ENCODE results near the gene MMAA. TPM values are rescaled to one million over a fixed set of nuclear protein-coding genes. Genes with fewer than 3 reads are reported as not detected.
"Not testable (repeated sequence)": the region's sequence is repeated elsewhere in the genome, so short reads cannot be mapped to it uniquely, and the experiment has no call there.

The MMAA gene
- 1.5 and 1.8 TPM in 2 replicates for total RNA-seq

GRCh38 chr4:145618932-145619638 lies at the start of gene MMAA:
Gene MMAA, plus strand, starts transcription at chr4:145619385. Its CDS starts 19,755 bp downstream, at chr4:145639140.
- DNase-seq (ENCODE audit: low read depth in 2 of 2), result peak; percentile 83 to 92

DNA sequence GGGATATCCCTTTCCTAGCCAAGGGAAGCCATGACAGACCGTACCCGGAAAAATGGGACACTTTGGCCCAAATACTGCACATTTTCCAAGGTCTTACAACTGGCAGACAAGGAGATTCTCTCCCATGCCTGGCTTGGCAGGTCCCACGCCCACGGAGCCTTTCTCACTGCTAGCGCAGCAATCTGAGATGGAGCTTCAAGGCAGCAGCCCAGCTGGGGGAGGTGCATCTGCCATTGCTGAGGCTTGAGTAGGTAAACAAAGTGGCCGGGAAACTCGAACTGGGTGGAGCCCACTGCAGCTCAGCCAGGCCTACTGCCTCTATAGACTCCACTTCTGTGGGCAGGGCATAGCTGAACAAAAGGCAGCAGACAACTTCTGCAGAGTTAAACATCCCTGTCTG lies 44.6 kb upstream of the MMAA start:
- DNase-seq (ENCODE audit: low read depth in 2 of 2), result not testable (repeated sequence)

DNA sequence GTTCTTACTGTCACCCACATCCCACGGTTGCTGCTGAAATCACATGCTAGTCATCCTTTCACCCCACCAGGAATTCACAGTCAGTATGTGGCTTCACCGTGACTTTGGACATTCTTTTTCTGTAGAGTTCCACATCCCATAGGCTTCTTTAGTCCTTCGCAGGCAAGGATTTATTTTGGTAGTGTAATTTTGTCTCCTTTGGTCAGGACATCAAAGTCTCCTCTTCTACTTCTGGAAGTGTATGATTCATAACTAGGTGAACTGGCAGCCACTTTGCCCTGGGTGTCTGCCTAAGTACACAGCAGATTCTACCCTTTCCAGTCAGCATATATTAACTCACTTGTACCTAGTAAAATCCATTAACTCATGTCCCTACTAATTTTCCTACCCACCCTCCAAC lies 38.3 kb upstream of the MMAA start:
- DNase-seq (ENCODE audit: low read depth in 2 of 2), result no peak

DNA sequence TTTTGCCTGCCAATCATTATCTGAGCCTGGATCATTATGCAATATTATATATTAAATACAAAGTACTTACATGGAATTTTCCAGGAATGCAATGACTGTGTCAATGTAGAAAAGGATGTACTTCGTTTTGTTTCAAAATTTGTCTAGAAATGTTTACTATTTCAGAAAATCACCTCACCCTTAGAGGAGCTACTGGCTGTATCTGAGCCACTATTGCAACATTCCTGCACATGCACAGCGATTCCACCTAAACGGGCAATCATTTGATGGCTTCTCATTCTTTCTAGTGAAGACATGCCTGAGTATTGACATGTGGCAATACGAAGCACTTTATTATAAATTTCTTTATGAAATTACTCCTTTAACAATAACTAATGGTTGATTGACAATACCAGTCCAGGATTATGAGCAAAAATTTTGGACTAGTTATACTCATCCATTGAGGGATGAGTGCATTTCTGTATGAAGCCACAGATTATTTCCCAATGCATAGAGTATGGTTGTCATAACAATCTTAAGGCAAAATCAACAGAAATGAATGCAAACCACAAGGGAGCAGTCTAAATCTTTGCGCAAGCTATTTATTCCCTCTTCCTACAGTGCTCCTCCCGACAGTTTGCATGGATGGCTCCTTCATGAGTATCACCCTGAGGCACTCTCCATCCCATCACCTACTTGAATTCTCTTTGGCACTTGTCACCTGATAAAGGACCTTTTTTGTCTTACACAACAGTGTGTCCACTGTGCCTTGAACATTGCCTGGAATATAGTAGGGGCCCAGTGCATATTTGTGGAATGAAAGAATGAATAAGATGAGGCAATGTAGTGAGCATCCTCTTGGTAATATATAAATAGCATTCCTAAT lies 35.8 kb upstream of the MMAA start:
- DNase-seq (ENCODE audit: low read depth in 2 of 2), result no peak

DNA sequence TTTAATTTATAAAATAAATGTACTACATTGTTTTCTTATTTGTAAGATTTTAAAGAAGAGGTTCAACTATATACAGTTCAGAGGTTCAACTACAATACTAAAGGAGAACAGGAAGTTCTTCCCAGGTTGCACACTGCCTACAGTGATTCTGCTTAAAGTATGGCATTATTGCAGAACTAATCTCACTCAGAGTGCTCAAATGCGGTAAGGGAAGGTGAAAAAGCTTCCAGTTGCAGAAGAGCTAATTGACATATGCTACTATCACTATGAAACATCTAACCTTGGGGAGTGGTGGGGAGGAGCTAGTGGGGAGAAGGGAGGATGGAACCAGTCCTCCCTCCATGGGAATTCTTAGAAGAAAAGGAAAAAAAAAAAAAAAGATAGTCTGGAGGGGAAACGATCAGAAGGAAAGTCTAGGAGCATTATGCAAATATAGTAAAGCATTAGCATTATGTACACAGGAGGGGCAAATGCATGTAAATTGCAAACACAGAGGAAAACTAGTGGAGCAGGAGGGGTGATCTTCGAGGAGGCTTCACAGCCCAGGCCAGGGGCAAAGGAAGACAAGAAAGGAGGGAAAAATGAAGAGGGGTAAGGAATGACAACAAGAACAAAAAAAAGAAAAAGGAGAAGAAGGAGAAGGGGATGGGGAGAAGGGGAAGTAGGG lies 32.0 kb upstream of the MMAA start:
- no peak for DNase-seq (ENCODE audit: low read depth in 2 of 2)

- not testable (repeated sequence) for DNase-seq (ENCODE audit: low read depth in 2 of 2)
These were observed 29.8 kb upstream of the MMAA start for GRCh38 chr4:145589381-145589780.

DNA sequence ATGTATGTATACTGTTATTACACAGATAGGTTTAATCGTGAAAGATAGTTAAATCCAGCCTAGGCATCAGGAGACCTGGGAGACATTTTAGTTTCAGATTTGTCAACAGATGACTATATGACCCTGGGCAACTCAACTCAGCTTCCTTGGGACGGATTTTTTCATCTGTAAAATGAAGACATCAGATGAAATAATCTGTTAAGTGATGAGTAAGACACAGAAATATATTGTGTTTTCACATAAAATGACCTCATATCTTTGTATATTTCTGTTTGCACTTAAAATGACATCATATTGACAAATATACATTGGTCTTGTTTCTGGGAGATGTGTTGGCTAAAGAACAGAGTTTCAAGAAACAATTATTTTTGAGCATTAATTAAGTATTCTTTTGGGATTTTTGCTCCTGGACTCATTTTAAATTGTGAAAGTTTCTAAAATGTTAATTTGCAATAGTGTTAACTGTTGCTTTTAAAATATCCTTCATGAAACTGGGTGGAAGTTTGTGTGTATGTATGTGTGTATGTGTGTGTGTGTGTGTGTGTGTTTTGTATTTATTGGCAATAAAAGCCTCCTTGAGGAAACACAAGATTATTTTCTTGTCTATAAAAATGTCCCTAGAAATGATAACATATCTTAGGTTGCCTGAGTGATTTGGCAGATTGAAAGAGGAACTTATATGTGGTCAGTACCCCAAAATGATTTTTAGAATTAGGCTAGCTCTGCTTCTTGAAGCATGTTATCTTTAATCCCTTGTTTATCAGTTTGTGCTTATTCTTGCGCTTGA lies 29.1 kb upstream of the MMAA start:
- DNase-seq (ENCODE audit: low read depth in 2 of 2), result no peak

GRCh38 chr4:145602129-145602760 lies 16.9 kb upstream of the MMAA start:
- DNase-seq (ENCODE audit: low read depth in 2 of 2), result no peak

DNA sequence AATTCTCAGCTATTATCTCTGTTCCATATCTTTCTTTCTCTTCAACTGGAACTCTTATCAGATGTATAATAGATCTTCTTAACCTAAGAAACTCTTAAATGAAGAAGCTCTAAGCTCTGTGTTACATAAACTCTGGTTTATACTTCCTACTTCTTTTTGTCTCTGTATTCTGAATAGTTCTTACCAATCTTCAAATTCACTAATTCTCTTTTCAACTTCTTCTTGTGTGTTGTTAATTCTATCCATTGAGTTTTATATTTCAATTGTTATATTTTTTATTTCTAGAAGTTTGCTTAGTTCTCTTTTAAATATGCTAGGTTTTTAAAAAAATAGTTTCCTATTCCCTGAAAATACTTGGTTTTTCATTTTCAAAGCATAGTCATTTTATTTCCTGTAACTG lies 13.2 kb upstream of the MMAA start:
- DNase-seq (ENCODE audit: low read depth in 2 of 2), result no peak

- DNase-seq (ENCODE audit: low read depth in 2 of 2), result peak; percentile 86 to 94
These were observed 9.4 kb upstream of the MMAA start for GRCh38 chr4:145609481-145610427.

GRCh38 chr4:145613566-145614232 lies 5.5 kb upstream of the MMAA start:
- no peak for DNase-seq (ENCODE audit: low read depth in 2 of 2)

DNA sequence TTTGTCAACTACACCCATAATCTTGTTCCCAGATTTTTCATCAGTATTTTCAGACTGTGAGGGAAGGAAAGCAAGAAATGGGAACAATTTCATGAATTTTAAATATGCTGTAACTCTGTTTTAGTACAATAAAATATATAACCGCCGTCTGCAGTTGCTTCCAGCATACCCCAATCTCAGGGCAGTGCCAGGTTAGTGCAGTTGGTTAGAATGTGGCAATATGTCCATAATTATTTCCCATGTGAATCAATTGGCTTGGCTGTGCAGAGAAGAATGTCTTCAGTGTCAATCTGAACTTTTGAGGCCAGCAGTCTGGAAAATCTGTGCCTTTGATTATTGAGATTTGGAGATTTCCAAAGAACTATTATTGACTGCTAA lies 5.0 kb upstream of the MMAA start:
- no peak for DNase-seq (ENCODE audit: low read depth in 2 of 2)

GRCh38 chr4:145618210-145618931 lies 814 bp upstream of the MMAA start:
- DNase-seq (ENCODE audit: low read depth in 2 of 2), result peak in 1 of 2 donors; percentile 11

DNA sequence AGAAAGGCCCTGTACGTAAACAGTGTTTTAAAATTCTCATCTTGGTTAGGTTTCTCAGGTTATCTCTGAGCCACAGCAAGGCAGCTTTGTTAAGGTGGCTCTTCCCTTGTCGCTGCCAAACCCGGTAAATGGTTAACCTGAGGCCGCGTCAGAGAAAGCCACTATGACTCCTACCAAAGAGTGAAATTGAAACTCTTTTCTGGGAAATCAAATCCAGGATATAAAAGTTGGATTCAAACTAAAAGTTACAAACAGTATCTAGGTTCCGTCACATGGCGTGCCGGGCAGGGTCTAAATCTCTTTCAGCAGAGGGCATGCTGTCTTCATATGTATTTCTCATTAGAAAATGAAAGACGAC lies 433 bp downstream of the MMAA start:
- peak; percentile 62 to 71 for DNase-seq (ENCODE audit: low read depth in 2 of 2)

DNA sequence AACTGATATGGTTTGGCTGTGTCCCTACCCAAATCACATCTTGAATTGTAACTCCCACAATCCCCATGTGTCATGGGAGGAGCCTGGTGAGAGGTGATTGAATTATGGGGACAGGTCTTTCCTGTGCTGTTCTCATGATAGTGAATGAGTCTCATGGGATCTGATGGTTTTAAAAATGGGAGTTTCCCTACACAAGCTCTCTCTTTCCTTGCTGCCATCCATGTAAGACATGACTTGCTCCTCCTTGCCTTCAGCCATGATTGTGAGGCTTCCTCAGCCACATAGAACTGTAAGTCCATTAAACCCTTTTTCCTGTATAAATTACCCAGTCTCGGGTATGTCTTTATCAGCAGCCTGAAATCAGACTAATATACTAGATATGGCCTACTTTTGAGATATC lies 2.9 kb downstream of the MMAA start:
- not testable (repeated sequence) for DNase-seq (ENCODE audit: low read depth in 2 of 2)

GRCh38 chr4:145623831-145624230 lies 4.6 kb downstream of the MMAA start:
- DNase-seq (ENCODE audit: low read depth in 2 of 2), result peak in 1 of 2 donors; percentile 46

GRCh38 chr4:145625677-145626622 lies 6.8 kb downstream of the MMAA start:
- no peak for DNase-seq (ENCODE audit: low read depth in 2 of 2)

GRCh38 chr4:145626623-145626982 lies 7.4 kb downstream of the MMAA start:
- no peak for DNase-seq (ENCODE audit: low read depth in 2 of 2)
